CD14-positive monocyte (primary cell): ENCODE results near the gene SOX15. TPM values are rescaled to one million over a fixed set of nuclear protein-coding genes. Genes with fewer than 3 reads are reported as not detected.

Source experiments
- DNase-seq, 3 donors: peaks; one replicate each; pipeline ENCODE4 v3.0.0-alpha.2; 2011 to 2022
- H2AFZ ChIP-seq: 2 replicates; pipeline ENCODE4 v1.6.0; 2012; ENCODE audit warnings: mild to moderate bottlenecking, low read depth, low read length, inconsistent platforms; ENCODE audit not compliant: insufficient read depth, poor library complexity, severe bottlenecking
- H3K27ac ChIP-seq, 2 donors: 1 replicate in 1 of 2; 2 replicates in 1 of 2; pipeline ENCODE4 v1.5.1; 2012 to 2013; ENCODE audit warnings: low read length in 2 of 2, control low read depth in 1 of 2, inconsistent platforms in 1 of 2, low read depth in 1 of 2, mild to moderate bottlenecking in 1 of 2
- H3K27me3 ChIP-seq, 2 donors: one replicate each; pipeline versions ENCODE4 v1.6.0 to v1.6.1; 2011 to 2013; ENCODE audit warnings: low read length in 2 of 2; ENCODE audit not compliant: control insufficient read depth in 2 of 2, insufficient read depth in 2 of 2
- H3K36me3 ChIP-seq, 2 donors: replicated peaks in 1 of 2; 1 replicate in 1 of 2; 2 replicates in 1 of 2; pipeline versions ENCODE4 v1.5.1 to v1.6.1; 2012 to 2013; ENCODE audit warnings: low read length in 2 of 2, control low read depth in 1 of 2, inconsistent platforms in 1 of 2, mild to moderate bottlenecking in 1 of 2; ENCODE audit not compliant: insufficient read depth in 2 of 2, control insufficient read depth in 1 of 2
- H3K4me1 ChIP-seq, 2 donors: 1 replicate in 1 of 2; 2 replicates in 1 of 2; pipeline versions ENCODE4 v1.5.1 to v1.6.1; 2012 to 2013; ENCODE audit warnings: low read length in 2 of 2, control low read depth in 1 of 2, inconsistent platforms in 1 of 2, mild to moderate bottlenecking in 1 of 2, moderate library complexity in 1 of 2; ENCODE audit not compliant: insufficient read depth in 2 of 2, control insufficient read depth in 1 of 2
- H3K4me2 ChIP-seq: replicated peaks from 2 replicates; pipeline ENCODE3; 2012; ENCODE audit warnings: low read length, moderate library complexity, mild to moderate bottlenecking; ENCODE audit not compliant: poor library complexity, severe bottlenecking; ENCODE audit errors: extremely low read depth
- H3K4me3 ChIP-seq, 3 experiments: fragments of 200-600 bp in 1 of 3; sonication (generic) in 1 of 3; replicated peaks in 1 of 3; 1 replicate in 2 of 3; 2 replicates in 1 of 3; pipeline ENCODE4 v1.5.1; 2011 to 2013; ENCODE audit warnings: low read length in 3 of 3, mild to moderate bottlenecking in 3 of 3, control low read depth in 2 of 3, low read depth in 2 of 3, inconsistent platforms in 1 of 3, moderate library complexity in 1 of 3
- H3K79me2 ChIP-seq: 2 replicates; pipeline ENCODE4 v1.6.0; 2012; ENCODE audit warnings: mild to moderate bottlenecking, control low read depth, inconsistent platforms, low read length, moderate library complexity; ENCODE audit not compliant: insufficient read depth
- H3K9ac ChIP-seq: 2 replicates; pipeline ENCODE4 v1.6.0; 2017; ENCODE audit warnings: low read length, mild to moderate bottlenecking; ENCODE audit not compliant: insufficient read depth, poor library complexity, severe bottlenecking
- H3K9me3 ChIP-seq, 2 donors: replicated peaks in 1 of 2; 1 replicate in 1 of 2; 2 replicates in 1 of 2; pipeline versions ENCODE4 v1.5.1 to v1.6.1; 2012 to 2013; ENCODE audit warnings: low read length in 2 of 2, control low read depth in 1 of 2; ENCODE audit not compliant: control insufficient read depth in 1 of 2, insufficient read depth in 1 of 2
- H4K20me1 ChIP-seq: 2 replicates; pipeline ENCODE4 v1.6.0; 2012; ENCODE audit warnings: mild to moderate bottlenecking, low read length, control low read depth, moderate library complexity; ENCODE audit not compliant: insufficient read depth
- H3K27ac Mint-ChIP-seq, 7 donors: one replicate each; pipeline ENCODE4 v1.8.0; 2020; ENCODE audit warnings: mild to moderate bottlenecking in 7 of 7, mixed read lengths in 7 of 7, moderate library complexity in 6 of 7, inconsistent platforms in 2 of 7
- H3K27me3 Mint-ChIP-seq, 3 donors: one replicate each; pipeline ENCODE4 v1.8.0; 2021 to 2022; ENCODE audit warnings: low read depth in 3 of 3, mild to moderate bottlenecking in 3 of 3, mixed read lengths in 3 of 3, moderate library complexity in 3 of 3, inconsistent platforms in 1 of 3
- H3K36me3 Mint-ChIP-seq, 2 donors: one replicate each; pipeline ENCODE4 v1.8.0; 2020; ENCODE audit warnings: mixed read lengths in 2 of 2, inconsistent platforms in 1 of 2, mild to moderate bottlenecking in 1 of 2
- H3K4me1 Mint-ChIP-seq: one replicate; pipeline ENCODE4 v1.8.0; 2020; ENCODE audit warnings: mild to moderate bottlenecking, mixed read lengths
- H3K4me3 Mint-ChIP-seq, 2 donors: one replicate each; pipeline ENCODE4 v1.8.0; 2020; ENCODE audit warnings: mild to moderate bottlenecking in 2 of 2, mixed read lengths in 2 of 2, moderate library complexity in 1 of 2
- H3K9me3 Mint-ChIP-seq, 7 donors: one replicate each; pipeline ENCODE4 v1.8.0; 2020 to 2022; ENCODE audit warnings: mixed read lengths in 7 of 7, mild to moderate bottlenecking in 6 of 7, moderate library complexity in 6 of 7, inconsistent platforms in 2 of 7
- CTCF ChIP-seq: fragments of 200-600 bp; IDR thresholded peaks from one replicate; pipeline ENCODE4 v1.8.0; 2022; ENCODE audit warnings: antibody characterized with exemption, mild to moderate bottlenecking
- WGBS: methylation state at CpG from one replicate; pipeline ENCODE4 v1.1.5; 2013; ENCODE audit warnings: missing lambda C conversion rate; ENCODE audit not compliant: insufficient coverage; 5-methylcytosine and 5-hydroxymethylcytosine counted together
- intact Hi-C, 2 donors: fragments of 100-400 bp; cut with micrococcal nuclease; formaldehyde crosslinking; loops; one replicate each; pipeline versions ENCODE4 v1.15.0 to v1.15.1; 2023
- polyA plus RNA-seq, 3 donors: library from polyadenylated mRNA; depleted of rRNA in 1 of 3; unstranded in 2 of 3; stranded (reverse) in 1 of 3; fragments of 300-500 nt in 2 of 3; fragments of >200 nt in 1 of 3; fragmentation: Illumina TruSeq in 2 of 3; gene quantifications; 1 replicate in 2 of 3; 2 replicates in 1 of 3; pipeline ENCODE4 v1.2.3, GENCODE V29; 2012 to 2021

SOX15 gene
- polyA plus RNA-seq, 3 donors = 0.86 to 1.2 (median 1.1) TPM

- peak; percentile 79 to 82 (median 81) for DNase-seq
- H3K4me2 ChIP-seq = peak overlapping the region; percentile 60
- no peaks in the 10 kb centered on the region for H4K20me1 ChIP-seq
- 1% methylated on average over 6 of the region's 6 CpGs for whole genome bisulfite sequencing
- no peaks in the 10 kb centered on the region for H3K36me3 ChIP-seq
- peak overlapping the region; percentile 42 to 83 for H3K4me3 Mint-ChIP-seq
- intact Hi-C loops = no loop called here
- peaks cover 83 to 88% of the 10 kb centered on the region in 2 donors for H3K4me1 ChIP-seq
- peaks cover 35 to 40% of the 10 kb centered on the region in 2 donors for H3K36me3 Mint-ChIP-seq
- H3K27me3 Mint-ChIP-seq = peaks cover 3 to 7% (median 6%) of the 10 kb centered on the region in 3 donors
- no peaks in the 10 kb centered on the region for H3K27me3 ChIP-seq
- H3K79me2 ChIP-seq = peaks cover 47% of the 10 kb centered on the region
- peaks cover 81% of the 10 kb centered on the region for H3K4me1 Mint-ChIP-seq
- no peaks in the 10 kb centered on the region for H3K9me3 ChIP-seq
- peak overlapping the region; percentile 23 for H2AFZ ChIP-seq
- H3K27ac Mint-ChIP-seq = peak overlapping the region; percentile 83 to 96 (median 94)
- H3K27ac ChIP-seq = peak overlapping the region; percentile 74 to 90
- peak overlapping the region; percentile 54 for H3K9ac ChIP-seq
- peak overlapping the region in 1 of 3 experiments; percentile 62 for H3K4me3 ChIP-seq
- no peaks in the 10 kb centered on the region for H3K9me3 Mint-ChIP-seq
- no peak for TF ChIP-seq CTCF
Observed at GRCh38 chr17:7552621-7553051, 37.3 kb downstream of the SOX15 start.

DNA sequence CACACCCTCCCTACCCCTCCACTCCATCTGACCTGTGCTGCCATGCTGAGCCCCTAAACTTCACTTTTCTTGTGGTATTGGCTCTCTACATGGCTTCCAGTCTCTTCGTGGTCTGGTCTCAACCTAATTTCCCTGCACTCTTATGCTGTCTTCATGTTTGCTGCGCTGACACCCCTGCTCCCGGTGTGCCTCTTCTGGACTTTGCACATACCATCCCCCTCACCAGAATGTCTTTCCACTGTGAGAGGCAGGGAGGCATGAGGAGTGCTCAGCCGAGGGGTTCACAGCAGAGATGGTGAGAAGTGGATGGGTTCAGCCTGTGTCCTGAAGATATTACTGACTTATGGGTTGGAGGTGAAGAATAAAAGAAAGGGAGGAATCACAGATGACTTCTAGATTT lies 38.5 kb downstream of the SOX15 start:
- peaks cover 5 to 9% (median 9%) of the 10 kb centered on the region in 3 donors for H3K27me3 Mint-ChIP-seq
- Histone ChIP-seq H4K20me1 (no peaks in the 10 kb centered on the region), H3K9ac (no peak overlapping the region), H3K4me3 (peak overlapping the region in 1 of 3 experiments; percentile 19), H3K9me3 (no peaks in the 10 kb centered on the region), H3K27ac (peak overlapping the region; percentile 74 to 90), H3K4me1 (peaks cover 71 to 75% of the 10 kb centered on the region in 2 donors), H3K36me3 (no peaks in the 10 kb centered on the region), H3K79me2 (peaks cover 44% of the 10 kb centered on the region), H3K4me2 (no peak overlapping the region), H2AFZ (no peak overlapping the region), H3K27me3 (no peaks in the 10 kb centered on the region)
- H3K4me1 Mint-ChIP-seq = peaks cover 71% of the 10 kb centered on the region
- TF ChIP-seq CTCF = no peak
- H3K4me3 Mint-ChIP-seq = no peak overlapping the region
- H3K9me3 Mint-ChIP-seq = no peaks in the 10 kb centered on the region
- WGBS = 100% methylated on average over 1 of the region's 4 CpGs
- peak overlapping the region; percentile 8 to 96 (median 86) for H3K27ac Mint-ChIP-seq
- H3K36me3 Mint-ChIP-seq = peaks cover 32 to 37% of the 10 kb centered on the region in 2 donors
- intact Hi-C loops = no loop called here
- DNase-seq = no peak
